ENCODE results near the gene ALK. TPM values are rescaled to one million over a fixed set of nuclear protein-coding genes. Genes with fewer than 3 reads are reported as not detected.

The ALK gene
- total and polyA plus RNA-seq, 10 of the 15 experiments (the other 5 are each of a cell fraction or from before 2014, with no cell fraction given) = 0.11 TPM; not detected in 9

- TF ChIP-seq BRCA1 (IDR thresholded peaks at IDR 0.05; ENCODE audit: low read depth, low read length) (no peak), CTCF (IDR thresholded peaks at IDR 0.05 in 2 of 3, conservative IDR thresholded peaks at IDR 0.05 in 1 of 3; ENCODE audit: control insufficient read depth in 2 of 3, extremely low read depth in 1 of 3, insufficient read depth in 1 of 3, low read depth in 3 of 3, low read length in 3 of 3) (no peak), BCL3 (IDR thresholded peaks at IDR 0.05; ENCODE audit: borderline replicate concordance, insufficient read depth, low read depth, low read length, poor library complexity, severe bottlenecking) (no peak), MYC (IDR thresholded peaks at IDR 0.05; ENCODE audit: insufficient read depth, insufficient read length, insufficient replicate concordance, low read length, severe bottlenecking) (no peak)
Observed at GRCh38 chr2:29497375-29497774, 424.0 kb downstream of the ALK start (continued).

- 0% methylated on average over 1 of the region's 1 CpG for WGBS (ENCODE audit: insufficient coverage, insufficient replicate concordance, low lambda C conversion rate, missing lambda C conversion rate)
- H3K36me3 ChIP-seq (ENCODE audit: control insufficient read depth in 2 of 2, insufficient read depth in 2 of 2, low read length in 1 of 2) = no peaks in the 10 kb centered on the region
- BruUV-seq (replicated peaks) = no TSS peak
- H3K4me1 ChIP-seq (ENCODE audit: control insufficient read depth, insufficient read depth, low read length) = no peaks in the 10 kb centered on the region
- ChIA-PET RAD21 (ENCODE audit: unreplicated experiment) (no interaction called here), POLR2A (no interaction called here), CTCF (interaction anchor here (1.0 kb wide), 1 partner anchor 9 kb away, joined by 3 read pairs; no protein-coding TSS in a partner anchor), SMC1A (ENCODE audit: uncharacterized antibody, unreplicated experiment) (interaction anchor here (1.4 kb wide), 1 partner anchor 8 kb away, joined by 6 read pairs; no protein-coding TSS in a partner anchor)
- H2AFZ ChIP-seq (ENCODE audit: control insufficient read depth, low read depth, low read length) = no peak overlapping the region
- DNase-seq (ENCODE audit: low read depth, low spot score) = no peak
- no peaks in the 10 kb centered on the region for H3K9me3 ChIP-seq (replicated peaks; ENCODE audit: control insufficient read depth, insufficient read depth, low read length)
- intact Hi-C loops (cut with micrococcal nuclease; ENCODE audit: unreplicated experiment) = no loop called here
- H3K27ac ChIP-seq (ENCODE audit: control insufficient read depth, insufficient read depth) = no peak overlapping the region
- no peaks in the 10 kb centered on the region for H3K79me2 ChIP-seq (ENCODE audit: control insufficient read depth, insufficient read depth, low read length)
- H3K4me2 ChIP-seq (ENCODE audit: control insufficient read depth, insufficient read depth) = no peak overlapping the region
- H3K4me3 ChIP-seq = no peak overlapping the region
- H4K20me1 ChIP-seq (ENCODE audit: control insufficient read depth, insufficient read depth) = peaks cover 3% of the 10 kb centered on the region; the same call in 1 of the 2 replicates
- ATAC-seq = no peak
- no peak for FAIRE-seq
- H3K9ac ChIP-seq (ENCODE audit: control insufficient read depth, insufficient read depth, low read length) = no peak overlapping the region
- in situ Hi-C loops (cut with MboI) = no loop called here
- H3K27me3 ChIP-seq (replicated peaks in 1 of 2; ENCODE audit: control insufficient read depth in 2 of 2, insufficient read depth in 2 of 2, low read length in 1 of 2) = no peaks in the 10 kb centered on the region
- no peak for TF ChIP-seq SUPT20H (IDR thresholded peaks at IDR 0.05; ENCODE audit: borderline replicate concordance, control insufficient read depth, low read depth, low read length)
- TF ChIP-seq IRF5 (IDR thresholded peaks at IDR 0.05; ENCODE audit: borderline replicate concordance) = no peak
- TF ChIP-seq NR2F1 (conservative IDR thresholded peaks at IDR 0.05) = no peak
- no peak for TF ChIP-seq EP300 (IDR thresholded peaks at IDR 0.05; ENCODE audit: borderline replicate concordance in 1 of 2, control insufficient read depth in 1 of 2, low read depth in 2 of 2, low read length in 2 of 2)
- TF ChIP-seq BCLAF1 (IDR thresholded peaks at IDR 0.05) = no peak
- TF ChIP-seq CTCF (IDR thresholded peaks at IDR 0.05 in 2 of 3, conservative IDR thresholded peaks at IDR 0.05 in 1 of 3; ENCODE audit: control insufficient read depth in 2 of 3, extremely low read depth in 1 of 3, insufficient read depth in 1 of 3, low read depth in 3 of 3, low read length in 3 of 3) = no peak
- TF ChIP-seq KLF5 (IDR thresholded peaks at IDR 0.05; ENCODE audit: partially characterized antibody) = no peak
Observed at GRCh38 chr2:29496198-29496597, 425.2 kb downstream of the ALK start.

All from GM12878 (cell line).